Small intestine (tissue), 16 donors: Measurements from ENCODE around the gene TANC2. TPM values are rescaled to one million over a fixed set of nuclear protein-coding genes. Genes with fewer than 3 reads are reported as not detected.

Experiments used
- DNase-seq, 2 donors: peaks; one replicate each; pipeline versions ENCODE4 v3.0.0 to v3.0.0-alpha.2; 2013
- FAIRE-seq: peaks from 2 replicates; lab custom pipeline; 2012; peaks lifted over from hg19 to GRCh38; lab: Jason Lieb, UNC
- H3K27ac ChIP-seq, 3 donors: one replicate each; pipeline ENCODE4 v1.5.1; 2013; ENCODE audit warnings: low read length in 2 of 3, mild to moderate bottlenecking in 2 of 3, control low read depth in 1 of 3, inconsistent platforms in 1 of 3, low read depth in 1 of 3, moderate library complexity in 1 of 3
- H3K27me3 ChIP-seq, 3 donors: one replicate each; pipeline ENCODE4 v1.6.1; 2013; ENCODE audit warnings: low read length in 3 of 3, inconsistent platforms in 1 of 3; ENCODE audit not compliant: control insufficient read depth in 3 of 3, insufficient read depth in 3 of 3
- H3K36me3 ChIP-seq, 3 donors: one replicate each; pipeline ENCODE4 v1.6.1; 2013; ENCODE audit warnings: low read length in 3 of 3, inconsistent platforms in 1 of 3, low read depth in 1 of 3, mild to moderate bottlenecking in 1 of 3, moderate library complexity in 1 of 3; ENCODE audit not compliant: control insufficient read depth in 3 of 3, insufficient read depth in 2 of 3
- H3K4me1 ChIP-seq, 3 donors: one replicate each; pipeline ENCODE4 v1.6.1; 2013; ENCODE audit warnings: low read length in 2 of 3, inconsistent platforms in 1 of 3, low read depth in 1 of 3, mild to moderate bottlenecking in 1 of 3, moderate library complexity in 1 of 3; ENCODE audit not compliant: control insufficient read depth in 3 of 3, insufficient read depth in 2 of 3
- H3K4me3 ChIP-seq, 3 donors: one replicate each; pipeline ENCODE4 v1.5.1; 2013; ENCODE audit warnings: low read length in 3 of 3, control low read depth in 1 of 3, inconsistent platforms in 1 of 3, low read depth in 1 of 3, mild to moderate bottlenecking in 1 of 3, moderate library complexity in 1 of 3
- H3K9me3 ChIP-seq, 2 donors: one replicate each; pipeline ENCODE4 v1.6.1; 2013; ENCODE audit warnings: low read depth in 1 of 2, low read length in 1 of 2; ENCODE audit not compliant: control insufficient read depth in 2 of 2, insufficient read depth in 1 of 2
- WGBS, 3 donors: extraction: QIAGEN DNeasy Blood & Tissue Kit; methylation state at CpG; one replicate each; pipeline ENCODE4 v1.1.7; 2013; 5-methylcytosine and 5-hydroxymethylcytosine counted together
- long read RNA-seq, 10 donors: transcript quantifications; one replicate each; lab custom pipeline, GENCODE V29; 2026
- polyA plus RNA-seq, 4 donors: library from polyadenylated mRNA; stranded (reverse) in 3 of 4; unstranded in 1 of 4; fragments of 200-250 nt in 3 of 4; fragments of 120-200 nt in 1 of 4; gene quantifications; one replicate each; pipeline versions ENCODE4 v1.2.1 to v1.2.3, GENCODE V29; 2013
- donor health status: healthy with polysubstance abuse.
- donor health status: control.
- donor health status: control.
- donor health status: Bipolar disorder and iron deficiency.
- donor health status: healthy.

TANC2 gene
- polyA plus RNA-seq: 1 to 10 TPM in 2 of 4 donors, under 1 TPM in 2; 0.22 to 8.5 (median 2.1) TPM
- long read RNA-seq, donor 1: 0 reads
- long read RNA-seq, donor 2: 0 reads
- long read RNA-seq, donor 3: 0 reads
- long read RNA-seq, donor 4: 0 reads
- long read RNA-seq, donor 5: 0 reads
- long read RNA-seq, donor 6: 0 reads
- long read RNA-seq, donor 7: 0 reads
- long read RNA-seq, donor 8: 0 reads
- long read RNA-seq, donor 9: 0 reads
- long read RNA-seq, donor 10: 0 reads

DNA sequence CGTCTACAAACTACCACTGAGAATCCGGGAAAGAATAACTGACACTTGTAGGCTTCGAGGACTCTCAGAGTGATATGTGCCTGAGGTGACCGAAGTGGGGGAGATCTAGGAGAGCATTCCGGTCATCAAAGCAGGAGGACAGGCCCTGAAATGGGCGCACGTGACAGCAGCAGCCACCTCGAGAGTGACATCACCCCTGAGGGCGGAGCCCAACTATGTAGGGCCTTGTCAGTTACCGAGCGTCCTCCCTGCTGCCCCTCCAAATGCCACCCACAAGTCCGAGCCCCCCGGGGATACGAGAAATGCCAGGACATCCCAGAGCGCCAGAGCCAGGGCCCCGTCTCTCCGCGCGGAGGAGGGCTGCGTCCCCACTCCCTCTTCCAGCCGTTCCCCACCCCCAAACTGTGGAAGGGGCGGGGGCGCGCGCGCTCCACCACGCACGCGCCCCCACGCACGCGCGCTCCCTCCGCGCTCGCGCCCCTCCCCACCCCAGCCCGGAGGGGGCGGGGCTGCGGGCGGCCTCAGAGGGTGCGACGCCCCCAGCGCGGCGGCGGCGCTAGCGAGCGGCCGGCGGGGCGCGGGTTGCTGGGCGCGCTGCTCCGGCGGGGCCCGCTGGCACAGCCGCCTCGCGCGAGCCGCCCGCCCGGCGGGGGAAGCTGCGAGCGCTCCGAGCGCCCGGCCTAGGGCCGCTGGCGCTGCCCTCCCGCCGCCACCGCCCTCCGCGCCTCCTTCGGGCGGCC is at the start of gene TANC2:
TSS of gene TANC2 (plus strand) at position 550 of the 740 bp plus-strand sequence. CDS start 43,325 bp downstream, outside the sequence.
- H3K36me3 ChIP-seq: no peaks in the 10 kb centered on the region
- peaks cover 0 to 2% (median 0%) of the 10 kb centered on the region in 3 donors for H3K4me1 ChIP-seq
- DNase-seq: peak; percentile 66 to 89
- peak within 1 kb of the TSS; percentile 70 to 89 (median 71) for H3K27ac ChIP-seq
- 1 to 2% (median 1%) methylated on average over 34 to 81 of the region's 81 CpGs for WGBS, 3 donors
- H3K9me3 ChIP-seq: no peaks in the 10 kb centered on the region
- FAIRE-seq: no peak
- H3K4me3 ChIP-seq: peak within 1 kb of the TSS; percentile 71 to 83 (median 78)
- H3K27me3 ChIP-seq: peaks cover 0 to 22% (median 5%) of the 10 kb centered on the region in 3 donors

DNA sequence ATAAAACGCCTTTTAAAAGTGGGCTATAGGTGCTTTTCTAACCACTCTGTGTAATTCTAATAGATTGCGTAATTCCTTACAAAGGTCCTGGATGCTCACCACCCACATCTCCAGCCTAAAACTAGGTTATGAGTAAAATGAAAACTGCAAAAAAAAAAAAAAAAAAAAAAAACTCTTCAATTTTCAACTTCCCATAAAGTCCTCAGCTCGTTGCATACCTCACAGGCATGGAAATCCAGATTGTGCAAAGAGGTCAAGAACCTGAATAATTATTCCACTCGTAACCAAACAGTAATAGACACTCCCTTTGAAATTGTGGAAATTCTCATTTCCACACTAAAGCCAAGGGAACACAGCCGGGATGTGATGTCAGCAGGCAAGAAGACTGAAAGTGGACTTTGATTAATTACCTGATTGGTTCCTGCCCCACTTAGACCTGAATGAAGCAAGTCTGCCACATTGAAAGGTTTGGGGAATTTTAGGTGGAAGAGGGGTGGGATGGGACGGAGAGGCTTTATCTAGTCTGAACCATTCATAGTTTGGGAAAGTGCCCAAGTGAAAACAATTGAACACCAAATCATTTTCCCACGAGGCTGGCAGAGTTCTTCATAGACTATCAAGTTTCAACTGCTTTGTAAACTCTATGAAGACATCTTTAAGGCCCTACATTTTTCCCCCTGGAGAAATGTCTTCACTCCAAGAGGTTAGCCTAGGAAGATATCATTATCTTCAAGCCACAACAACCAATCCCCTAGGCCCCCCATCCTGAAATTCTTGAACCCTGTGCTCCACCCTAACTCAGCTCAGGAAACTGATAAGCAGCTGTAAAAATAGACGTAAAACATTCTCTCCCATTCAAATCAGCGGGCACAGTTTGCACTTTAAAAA is 49.1 kb upstream of the TANC2 start:
- no peak overlapping the region for H3K27ac ChIP-seq
- DNase-seq (peak in 1 of 2 donors; percentile 57), FAIRE-seq (no peak)
- H3K36me3 ChIP-seq: no peaks in the 10 kb centered on the region
- no peaks in the 10 kb centered on the region for H3K9me3 ChIP-seq
- H3K4me1 ChIP-seq: peaks cover 0 to 2% (median 0%) of the 10 kb centered on the region in 3 donors
- WGBS, 3 donors: 29 to 43% (median 39%) methylated on average over 9 of the region's 9 CpGs
- H3K4me3 ChIP-seq: no peak overlapping the region
- peaks cover 0 to 2% (median 0%) of the 10 kb centered on the region in 3 donors for H3K27me3 ChIP-seq

DNA sequence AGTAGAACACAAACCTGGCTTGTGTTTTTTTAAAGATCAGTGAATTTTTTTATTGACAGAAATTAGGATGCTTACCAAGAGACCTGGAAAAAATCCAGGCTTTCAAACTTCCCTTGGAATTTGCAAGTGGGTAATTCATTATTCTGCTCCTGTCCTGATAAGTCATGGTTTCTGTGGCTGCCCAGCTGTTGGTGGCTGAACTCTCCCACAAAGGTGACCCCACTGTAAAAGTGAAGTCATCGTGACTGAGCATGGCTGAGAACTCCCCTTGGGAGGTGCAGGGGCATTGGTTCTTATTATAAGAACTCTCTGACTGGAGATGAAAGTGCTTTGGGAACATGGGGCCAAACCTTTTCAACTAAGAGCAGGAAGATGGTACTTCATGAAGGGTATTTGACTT is 46.6 kb upstream of the TANC2 start:
- Histone ChIP-seq H3K27ac (no peak overlapping the region), H3K27me3 (peaks cover 0 to 2% (median 0%) of the 10 kb centered on the region in 3 donors), H3K9me3 (no peaks in the 10 kb centered on the region), H3K4me3 (no peak overlapping the region), H3K4me1 (peaks cover 0 to 2% (median 0%) of the 10 kb centered on the region in 3 donors), H3K36me3 (no peaks in the 10 kb centered on the region)
- FAIRE-seq: no peak
- DNase-seq: no peak
- WGBS, 3 donors: 19 to 35% (median 33%) methylated on average over 1 of the region's 1 CpG

DNA sequence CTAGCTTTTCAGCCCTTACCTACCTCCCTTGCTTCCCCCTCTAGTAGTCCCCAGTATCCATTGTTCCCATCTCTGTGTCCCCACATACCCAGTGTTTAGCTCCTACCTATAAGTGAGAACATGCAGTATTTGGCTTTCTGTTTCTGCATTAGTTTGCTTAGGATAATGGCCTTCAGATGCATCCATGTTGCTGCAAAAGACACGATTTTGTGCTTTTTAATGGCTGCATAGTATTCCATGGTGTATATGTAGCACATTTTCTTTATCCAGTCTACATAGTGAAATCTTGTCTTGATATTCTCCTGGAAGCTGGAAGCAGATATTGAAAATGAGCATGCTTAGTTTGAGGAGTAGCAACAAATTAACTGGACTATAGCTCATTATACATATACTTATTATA is 45.7 kb upstream of the TANC2 start:
- no peak overlapping the region for H3K4me3 ChIP-seq
- FAIRE-seq (no peak), DNase-seq (no peak)
- H3K27ac ChIP-seq: no peak overlapping the region
- WGBS, 3 donors: 65 to 90% (median 85%) methylated on average over 1 of the region's 1 CpG
- H3K9me3 ChIP-seq: no peaks in the 10 kb centered on the region
- H3K36me3 ChIP-seq: no peaks in the 10 kb centered on the region
- peaks cover 0 to 2% (median 0%) of the 10 kb centered on the region in 3 donors for H3K27me3 ChIP-seq
- peaks cover 0 to 2% (median 0%) of the 10 kb centered on the region in 3 donors for H3K4me1 ChIP-seq

DNA sequence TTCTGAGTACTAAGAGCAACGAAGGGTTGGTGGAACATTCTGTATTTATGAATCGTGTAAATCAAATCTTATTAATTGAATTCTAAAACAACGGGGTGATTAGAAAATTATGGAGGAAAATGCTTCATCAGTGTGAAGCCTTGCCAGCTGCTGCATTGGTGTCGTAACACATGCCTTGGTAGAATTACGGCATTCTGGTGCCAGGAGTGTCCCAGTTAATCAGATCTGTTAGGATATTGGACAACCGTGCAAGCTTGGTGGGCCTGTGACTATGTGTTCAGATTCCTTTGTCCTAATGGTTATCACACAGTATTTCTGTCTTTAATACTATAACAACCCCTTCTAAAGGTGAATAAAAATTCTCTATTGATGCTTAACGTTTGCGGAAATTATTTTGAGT is 44.2 kb upstream of the TANC2 start:
- Histone ChIP-seq H3K4me1 (peaks cover 0 to 2% (median 0%) of the 10 kb centered on the region in 3 donors), H3K36me3 (no peaks in the 10 kb centered on the region), H3K27me3 (peaks cover 0 to 2% (median 0%) of the 10 kb centered on the region in 3 donors), H3K4me3 (no peak overlapping the region), H3K27ac (no peak overlapping the region), H3K9me3 (no peaks in the 10 kb centered on the region)
- 83 to 93% (median 88%) methylated on average over 8 of the region's 8 CpGs for WGBS, 3 donors
- DNase-seq: no peak
- FAIRE-seq: no peak

DNA sequence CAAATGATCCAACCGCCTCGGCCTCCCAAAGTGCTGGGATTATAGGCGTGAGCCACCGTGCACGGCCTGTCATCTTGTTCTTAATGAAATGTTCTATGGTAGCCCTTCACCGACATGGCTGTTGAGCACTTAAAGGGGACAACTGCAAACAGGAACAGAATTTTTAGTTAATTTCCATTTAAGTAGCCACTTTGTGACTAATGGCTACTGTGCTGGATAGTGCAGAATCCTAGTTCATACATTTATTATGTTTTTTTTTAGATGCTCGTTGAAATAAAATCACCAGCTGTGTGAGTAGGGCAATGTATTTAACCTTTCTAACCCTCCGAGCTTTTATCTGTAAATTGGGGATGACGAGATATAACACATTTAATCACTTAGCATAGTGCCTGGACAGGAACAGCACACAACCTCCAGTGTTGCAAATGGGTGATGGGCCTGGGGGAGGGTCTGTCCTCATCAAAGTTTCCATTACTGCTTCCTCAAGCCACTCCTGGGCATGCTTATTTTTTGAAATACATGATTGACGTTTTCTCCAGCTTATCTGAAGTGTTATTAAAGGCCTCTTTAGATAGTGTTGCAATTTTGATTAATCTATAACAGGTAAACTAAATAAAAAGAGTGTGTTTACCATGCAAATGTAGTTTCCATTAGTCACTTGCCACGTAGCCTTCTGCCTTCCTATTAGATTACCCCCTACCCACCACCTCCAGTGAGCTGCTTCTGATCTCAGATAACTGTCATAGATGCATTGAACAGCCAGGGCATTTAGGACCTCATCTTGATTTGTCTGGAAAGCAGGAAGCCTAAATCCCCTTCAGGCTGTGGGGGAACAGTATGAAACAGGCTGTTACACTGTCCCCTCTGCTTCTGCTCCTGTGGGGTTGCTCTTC is 42.5 kb upstream of the TANC2 start:
- Histone ChIP-seq H3K4me3 (no peak overlapping the region), H3K27ac (no peak overlapping the region), H3K36me3 (no peaks in the 10 kb centered on the region), H3K27me3 (peaks cover 0 to 2% (median 0%) of the 10 kb centered on the region in 3 donors), H3K9me3 (no peaks in the 10 kb centered on the region), H3K4me1 (no peaks in the 10 kb centered on the region)
- FAIRE-seq (no peak), DNase-seq (peak in 1 of 2 donors; percentile 4)
- 37 to 69% (median 61%) methylated on average over 11 of the region's 11 CpGs for WGBS, 3 donors

DNA sequence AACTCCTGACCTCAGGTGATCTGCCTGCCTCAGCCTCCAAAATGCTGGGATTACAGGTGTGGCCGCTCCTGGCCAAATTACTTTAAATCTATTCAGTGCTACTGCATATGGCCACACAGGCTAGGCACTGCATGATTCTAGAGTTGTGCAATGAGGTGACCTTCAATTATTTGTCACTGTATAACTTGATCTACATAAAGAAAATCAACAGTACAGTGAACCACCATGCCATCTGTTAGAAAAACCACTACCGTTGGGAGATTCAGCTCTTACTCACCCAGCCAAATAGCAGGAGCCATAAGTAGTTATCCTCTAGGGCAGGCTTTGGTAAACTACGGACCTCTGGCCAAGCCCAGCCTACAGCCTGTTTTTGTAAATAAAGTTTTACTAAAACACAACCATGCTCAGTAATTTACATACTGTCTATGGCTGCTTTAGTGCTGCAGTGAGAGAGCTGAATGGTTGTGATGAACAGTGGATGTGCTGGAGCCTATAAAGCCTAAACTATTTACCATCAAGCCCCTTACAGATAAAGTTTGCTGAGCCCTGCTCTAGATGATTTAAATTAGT is 40.7 kb upstream of the TANC2 start:
- WGBS, 3 donors: 85 to 88% (median 88%) methylated on average over 3 of the region's 3 CpGs
- Histone ChIP-seq H3K4me3 (no peak overlapping the region), H3K36me3 (no peaks in the 10 kb centered on the region), H3K27me3 (no peaks in the 10 kb centered on the region), H3K9me3 (no peaks in the 10 kb centered on the region), H3K4me1 (no peaks in the 10 kb centered on the region), H3K27ac (no peak overlapping the region)
- DNase-seq: no peak
- no peak for FAIRE-seq
